ENCODE measurements around the gene RREB1. TPM values are rescaled to one million over a fixed set of nuclear protein-coding genes. Genes with fewer than 3 reads are reported as not detected.

The RREB1 gene
- total and polyA plus RNA-seq, 2 donors (not counting 3 experiments of a cell fraction or from before 2014, with no cell fraction given), result 3.7 to 33.0 TPM

DNA sequence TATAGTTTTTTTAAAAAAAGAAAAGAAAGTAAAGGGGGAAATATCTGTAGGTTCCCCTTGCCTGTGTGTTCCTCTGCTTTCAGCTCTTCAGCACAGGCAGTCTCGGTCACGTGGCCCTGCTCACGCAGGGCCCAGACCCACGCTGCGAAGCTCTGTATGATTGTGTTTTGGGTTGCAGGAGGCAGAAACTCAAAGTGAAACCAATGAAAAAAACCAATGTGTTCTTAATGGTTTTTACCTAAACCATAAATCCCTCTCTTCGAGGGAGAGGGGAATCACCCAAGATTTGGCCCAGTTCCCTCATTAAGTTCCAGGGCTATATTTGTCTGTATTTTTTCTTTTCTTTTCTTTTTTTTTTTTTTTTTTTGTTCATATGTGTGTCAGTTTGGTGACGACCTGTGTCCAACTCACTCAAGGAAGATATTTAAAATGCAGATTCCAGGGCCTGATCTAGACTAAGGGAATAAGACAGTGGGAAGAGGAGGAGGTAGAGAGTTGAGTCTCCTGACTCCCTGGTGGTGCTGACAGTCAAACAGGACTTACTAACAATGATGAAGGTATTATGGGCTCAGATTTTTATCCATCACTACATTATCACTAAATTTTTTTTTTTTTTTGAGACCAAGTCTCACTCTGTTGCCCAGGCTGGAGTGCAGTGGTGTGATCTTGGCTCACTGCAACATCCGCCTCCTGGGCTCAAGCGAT lies 33.8 kb upstream of the RREB1 start:
- BruUV-seq (replicated peaks), result no TSS peak
- no peak overlapping the region for H3K9ac ChIP-seq (replicated peaks; ENCODE audit: extremely low read depth, insufficient read depth, low read length)
- no peak overlapping the region for H2AFZ ChIP-seq (ENCODE audit: low read depth, low read length)
- H3K27me3 ChIP-seq (ENCODE audit: control insufficient read depth in 2 of 2, insufficient read depth in 2 of 2, low read length in 2 of 2), result no peaks in the 10 kb centered on the region
- intact Hi-C loops (cut with micrococcal nuclease) (no loop called here), dilution Hi-C loops (cut with MboI; ENCODE audit: extremely low pct_ligation_motif_present, low sequenced_read_pairs) (no loop called here)
- no peaks in the 10 kb centered on the region for H3K4me1 ChIP-seq (ENCODE audit: control insufficient read depth, extremely low read depth, insufficient read depth, low read length)
- H4K20me1 ChIP-seq (replicated peaks; ENCODE audit: control insufficient read depth, extremely low read depth, insufficient read depth, low read length), result no peaks in the 10 kb centered on the region
- DNase-seq (ENCODE audit: low read depth, low spot score) (no peak), FAIRE-seq (no peak)
- H3K9me3 ChIP-seq (replicated peaks; ENCODE audit: control insufficient read depth, insufficient read depth, low read length), result no peaks in the 10 kb centered on the region
- H3K36me3 ChIP-seq (ENCODE audit: control insufficient read depth in 2 of 2, extremely low read depth in 1 of 2, insufficient read depth in 2 of 2, low read length in 2 of 2), result no peaks in the 10 kb centered on the region
- no peak overlapping the region for H3K4me2 ChIP-seq (ENCODE audit: insufficient read depth, low read length)
- no peak for TF ChIP-seq GATA2 (IDR thresholded peaks at IDR 0.05; ENCODE audit: insufficient read depth, insufficient read length, low read depth, low read length)
- TF ChIP-seq JUN (IDR thresholded peaks at IDR 0.05; ENCODE audit: borderline replicate concordance, insufficient read depth, insufficient read length, low read depth), result no peak
- TF ChIP-seq EZH2 (IDR thresholded peaks at IDR 0.05; ENCODE audit: borderline replicate concordance, low read depth, low read length, severe bottlenecking), result no peak
- TF ChIP-seq POLR2AphosphoS5 (IDR thresholded peaks at IDR 0.05; ENCODE audit: insufficient read depth, low read depth, low read length), result no peak
- TF ChIP-seq, protein P1, sequence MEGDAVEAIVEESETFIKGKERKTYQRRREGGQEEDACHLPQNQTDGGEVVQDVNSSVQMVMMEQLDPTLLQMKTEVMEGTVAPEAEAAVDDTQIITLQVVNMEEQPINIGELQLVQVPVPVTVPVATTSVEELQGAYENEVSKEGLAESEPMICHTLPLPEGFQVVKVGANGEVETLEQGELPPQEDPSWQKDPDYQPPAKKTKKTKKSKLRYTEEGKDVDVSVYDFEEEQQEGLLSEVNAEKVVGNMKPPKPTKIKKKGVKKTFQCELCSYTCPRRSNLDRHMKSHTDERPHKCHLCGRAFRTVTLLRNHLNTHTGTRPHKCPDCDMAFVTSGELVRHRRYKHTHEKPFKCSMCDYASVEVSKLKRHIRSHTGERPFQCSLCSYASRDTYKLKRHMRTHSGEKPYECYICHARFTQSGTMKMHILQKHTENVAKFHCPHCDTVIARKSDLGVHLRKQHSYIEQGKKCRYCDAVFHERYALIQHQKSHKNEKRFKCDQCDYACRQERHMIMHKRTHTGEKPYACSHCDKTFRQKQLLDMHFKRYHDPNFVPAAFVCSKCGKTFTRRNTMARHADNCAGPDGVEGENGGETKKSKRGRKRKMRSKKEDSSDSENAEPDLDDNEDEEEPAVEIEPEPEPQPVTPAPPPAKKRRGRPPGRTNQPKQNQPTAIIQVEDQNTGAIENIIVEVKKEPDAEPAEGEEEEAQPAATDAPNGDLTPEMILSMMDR (IDR thresholded peaks at IDR 0.05; ENCODE audit: extremely low read depth in 1 of 2, insufficient read depth in 1 of 2, low read depth in 1 of 2, low read length in 2 of 2), result no peak
- TF ChIP-seq POLR2A (IDR thresholded peaks at IDR 0.05; ENCODE audit: low read depth, low read length), result no peak
- TF ChIP-seq FOS (IDR thresholded peaks at IDR 0.05; ENCODE audit: borderline replicate concordance, insufficient read depth, low read length), result no peak
- TF ChIP-seq, protein P2, sequence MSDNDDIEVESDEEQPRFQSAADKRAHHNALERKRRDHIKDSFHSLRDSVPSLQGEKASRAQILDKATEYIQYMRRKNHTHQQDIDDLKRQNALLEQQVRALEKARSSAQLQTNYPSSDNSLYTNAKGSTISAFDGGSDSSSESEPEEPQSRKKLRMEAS (IDR thresholded peaks at IDR 0.05; ENCODE audit: insufficient read depth, insufficient read length), result no peak
- TF ChIP-seq MYC (IDR thresholded peaks at IDR 0.05; ENCODE audit: low read depth, low read length), result no peak
- POLR2A ChIA-PET, result no interaction called here
- H3K9me1 ChIP-seq (replicated peaks; ENCODE audit: control insufficient read depth, extremely low read depth, insufficient read depth, low read length), result no peaks in the 10 kb centered on the region
- no peak overlapping the region for H3K27ac ChIP-seq (ENCODE audit: insufficient read depth, low read depth, low read length)
- H3K4me3 ChIP-seq (replicated peaks in 1 of 3; ENCODE audit: insufficient read depth in 1 of 3, low read depth in 1 of 3, low read length in 3 of 3), result no peak overlapping the region
- CTCF ChIA-PET, result interaction anchor here (1.8 kb wide), 1 partner anchor 12 kb away, joined by 5 read pairs; no protein-coding TSS in a partner anchor
- H3K79me2 ChIP-seq (ENCODE audit: control insufficient read depth, insufficient read depth, low read length), result no peaks in the 10 kb centered on the region

All from endothelial cell of umbilical vein (primary cell).